GM21515 (cell line): ENCODE data around the gene RHBDF2.
"Not testable (repeated sequence)": the region's sequence is repeated elsewhere in the genome, so short reads cannot be mapped to it uniquely, and the experiment has no call there.

ENCODE experiments used
- ATAC-seq: cut with Tn5 transposase; IDR thresholded peaks from one replicate; pipeline ENCODE4 v1.9.1; 2021; ENCODE audit not compliant: unreplicated experiment

RHBDF2 gene

DNA sequence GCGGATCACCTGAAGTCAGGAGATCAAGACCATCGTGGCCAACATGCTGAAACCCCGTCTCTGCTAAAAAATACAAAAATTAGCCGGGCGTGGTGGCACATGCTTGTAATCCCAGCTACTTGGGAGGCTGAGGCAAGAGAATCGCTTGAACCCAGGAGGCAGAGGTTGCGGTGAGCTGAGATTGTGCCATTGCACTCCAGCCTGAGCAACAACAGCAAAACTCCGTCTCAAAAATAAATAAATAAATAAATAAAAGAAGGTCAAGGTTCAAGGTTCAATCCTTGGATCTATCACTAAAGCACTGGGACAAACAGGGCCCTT, 24.2 kb upstream of the RHBDF2 start:
- not testable (repeated sequence) for ATAC-seq

DNA sequence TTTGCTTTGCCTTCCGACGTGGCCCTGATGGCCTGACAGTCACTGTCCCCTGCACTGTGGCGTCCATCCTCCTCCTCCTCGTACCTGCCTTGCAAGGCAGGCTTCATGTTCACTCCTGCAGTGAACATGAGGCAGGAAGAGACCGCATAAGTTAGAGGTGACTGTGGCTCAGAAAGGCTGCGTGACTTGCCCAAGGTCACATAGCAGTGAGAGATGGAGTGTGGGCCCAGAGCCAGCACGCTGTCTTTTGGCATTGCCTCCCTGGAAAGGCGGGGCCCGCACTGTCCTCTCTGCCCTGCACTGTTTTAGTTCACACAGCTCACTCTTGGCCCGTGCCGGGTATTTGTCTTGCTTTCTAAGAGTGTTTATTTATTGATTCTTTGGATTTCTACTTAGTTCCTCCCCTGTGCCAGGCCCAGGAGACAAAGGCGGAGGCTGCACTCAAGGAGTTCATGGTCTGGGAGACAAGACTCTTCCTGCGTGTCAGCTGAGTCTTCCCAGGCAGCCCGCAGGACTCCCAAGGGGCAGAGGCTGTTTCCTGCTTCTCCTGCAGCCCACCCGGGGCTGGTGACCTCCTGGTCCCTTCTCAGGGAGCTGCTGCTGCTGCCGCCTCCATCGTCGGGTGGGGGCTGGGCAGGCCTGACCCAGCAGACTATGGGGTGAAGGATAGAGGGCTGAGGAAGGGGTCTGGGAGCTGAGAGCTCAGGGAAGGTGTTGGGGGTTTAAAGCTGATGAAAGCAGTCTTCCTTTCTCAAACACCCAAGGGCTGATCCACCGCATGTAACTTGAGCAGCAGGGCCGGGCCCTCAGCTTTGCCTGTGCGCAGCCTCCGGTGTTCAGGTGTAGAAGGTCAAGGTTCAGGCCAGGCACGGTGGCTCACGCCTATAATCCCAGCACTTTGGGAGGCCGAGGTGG, 23.6 kb upstream of the RHBDF2 start:
- ATAC-seq, result no peak

DNA sequence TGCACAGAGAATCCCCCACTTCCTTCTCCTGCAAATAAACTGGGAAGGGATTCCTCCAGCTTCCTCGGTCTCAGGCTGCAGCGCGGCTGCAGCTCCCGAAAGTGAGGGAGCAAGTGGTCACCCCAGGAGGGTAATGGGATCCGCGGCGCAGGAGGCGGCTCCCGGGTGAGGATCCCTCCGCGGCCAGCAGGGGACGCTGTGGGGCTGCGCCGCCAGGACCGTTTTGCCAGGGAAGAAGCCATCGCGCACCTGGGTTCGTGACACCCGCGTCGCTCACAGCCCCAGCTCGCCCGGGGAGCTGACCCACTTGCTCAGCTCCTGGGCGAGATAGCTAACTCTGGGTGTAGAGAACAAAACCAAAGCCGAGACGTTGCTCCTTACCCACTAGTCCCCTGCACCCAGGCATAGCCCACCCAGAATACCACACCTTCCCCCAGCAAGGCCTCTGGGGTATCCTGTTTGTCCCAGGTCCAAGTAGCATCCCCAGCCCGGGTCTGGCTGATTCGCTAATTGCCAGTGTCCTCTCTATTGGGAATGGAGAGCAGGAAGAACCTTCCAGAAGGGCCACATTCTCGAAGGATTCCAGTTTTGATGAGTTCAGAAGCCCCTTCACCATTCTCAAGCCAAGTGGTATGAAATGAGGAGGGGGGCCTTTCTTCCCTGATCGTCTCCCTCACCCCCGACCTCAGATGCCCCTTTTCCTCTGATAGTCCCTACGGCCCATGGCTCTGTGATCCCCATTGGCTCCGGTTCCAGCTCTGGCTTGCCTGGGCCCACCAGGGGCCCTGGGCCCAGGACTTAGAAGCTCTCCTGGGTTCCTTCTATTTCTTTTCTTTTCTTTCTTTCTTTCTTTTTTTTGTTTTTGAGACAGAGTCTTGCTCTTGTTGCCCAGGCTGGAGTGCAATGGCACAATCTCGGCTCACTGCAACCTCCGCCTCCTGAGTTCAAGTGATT, 22.1 kb upstream of the RHBDF2 start:
- peak; percentile 55 for ATAC-seq

DNA sequence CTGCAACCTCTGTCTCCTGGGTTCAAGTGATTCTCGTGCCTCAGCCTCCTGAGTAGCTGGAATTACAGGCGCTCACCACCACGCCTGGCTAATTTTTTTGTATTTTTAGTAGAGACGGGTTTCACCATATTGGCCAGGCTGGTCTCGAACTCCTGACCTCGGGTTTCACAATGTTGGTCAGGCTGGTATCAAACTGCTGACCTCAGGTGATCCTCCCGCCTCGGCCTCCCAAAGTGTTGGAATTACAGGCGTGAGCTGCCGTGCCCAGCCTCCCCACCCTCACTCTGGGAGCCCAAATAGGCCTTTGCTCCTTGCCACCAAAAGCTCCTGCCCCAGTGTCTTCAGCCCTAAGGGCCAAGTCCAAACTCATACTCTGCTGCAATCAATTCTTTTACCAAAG, 20.5 kb upstream of the RHBDF2 start:
- not testable (repeated sequence) for ATAC-seq

DNA sequence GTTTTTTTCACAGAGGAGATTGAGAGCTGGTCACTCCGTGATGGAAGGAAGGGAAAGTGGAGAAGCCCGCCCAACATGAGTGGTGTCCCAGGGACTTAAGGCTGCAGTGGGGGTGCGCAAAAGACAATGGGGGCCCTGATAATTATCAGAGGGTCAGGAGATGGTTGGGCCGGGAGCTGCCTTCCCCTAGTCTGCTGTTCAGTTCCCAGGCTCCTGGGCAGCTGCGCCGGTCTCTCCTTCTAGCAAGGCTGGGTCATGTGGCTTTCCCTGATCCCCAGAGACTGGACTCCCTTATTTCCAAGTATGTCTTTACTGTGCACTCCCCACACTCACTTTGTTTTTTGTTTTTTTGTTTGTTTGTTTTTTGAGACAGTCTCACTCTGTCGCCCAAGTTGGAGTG, 20.0 kb upstream of the RHBDF2 start:
- no peak for ATAC-seq

DNA sequence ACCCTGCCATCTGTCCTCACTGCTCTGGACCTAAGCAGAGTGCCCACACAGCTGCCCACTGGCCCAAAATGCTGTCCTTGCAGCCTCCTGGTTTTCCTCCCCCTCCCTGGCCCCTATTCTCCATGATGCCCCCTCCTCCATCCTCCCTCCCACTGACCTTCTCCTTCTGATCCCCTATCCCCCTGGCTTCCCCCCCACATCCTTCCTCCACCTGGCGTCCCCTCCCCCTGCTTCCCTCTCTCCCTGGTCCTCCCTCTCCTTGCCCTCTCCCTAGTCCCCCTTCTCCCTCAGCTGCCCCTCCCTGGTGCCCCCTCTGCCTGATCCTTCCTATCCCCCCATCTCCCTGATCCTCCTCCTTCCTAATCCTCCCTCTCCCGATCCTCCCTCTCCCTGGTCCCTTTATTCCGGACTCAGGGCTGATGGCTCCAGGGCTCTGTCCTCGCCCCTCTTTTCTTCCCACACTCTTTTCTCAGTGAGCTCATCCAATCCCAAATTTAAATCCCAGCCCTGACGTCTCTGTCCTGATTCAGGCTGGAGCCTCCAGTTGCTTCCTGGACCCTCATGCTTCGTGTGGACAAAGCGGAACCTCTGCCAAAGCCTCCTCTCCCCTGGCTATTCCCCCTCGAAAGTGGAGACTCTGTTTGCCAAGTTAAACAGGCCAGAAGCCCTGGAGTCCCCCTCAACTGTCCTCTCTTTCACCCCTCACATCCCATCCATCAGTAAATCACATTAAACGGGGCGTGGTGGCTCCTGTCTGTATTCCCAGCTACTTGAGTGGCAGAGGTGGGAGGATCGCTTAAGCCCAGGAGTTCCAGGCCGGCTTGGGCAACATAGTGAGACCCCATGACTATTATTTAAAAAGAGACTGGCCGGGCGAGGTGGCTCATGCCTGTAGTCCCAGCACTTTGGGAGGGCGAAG, 18.1 kb upstream of the RHBDF2 start:
- ATAC-seq, result no peak

DNA sequence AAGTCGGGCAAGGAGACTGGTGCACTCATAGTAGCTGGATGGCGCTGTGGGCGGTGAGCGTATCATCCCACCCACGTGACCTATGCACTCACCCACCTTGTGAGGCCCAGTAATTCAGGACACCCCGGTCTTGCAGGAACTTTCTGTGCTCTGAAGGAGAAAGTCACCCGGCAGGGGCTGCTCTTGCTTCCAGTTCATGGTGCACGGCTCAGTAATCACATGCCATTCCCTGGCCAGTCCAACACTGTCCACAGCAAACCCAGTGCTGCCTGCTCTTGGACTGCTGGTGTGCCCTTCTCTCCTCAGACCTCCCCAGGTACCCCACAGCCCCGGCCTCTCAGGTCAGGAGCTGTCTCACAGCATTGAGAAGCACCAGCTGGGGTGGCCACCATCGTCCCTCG, 16.4 kb upstream of the RHBDF2 start:
- ATAC-seq, result no peak

DNA sequence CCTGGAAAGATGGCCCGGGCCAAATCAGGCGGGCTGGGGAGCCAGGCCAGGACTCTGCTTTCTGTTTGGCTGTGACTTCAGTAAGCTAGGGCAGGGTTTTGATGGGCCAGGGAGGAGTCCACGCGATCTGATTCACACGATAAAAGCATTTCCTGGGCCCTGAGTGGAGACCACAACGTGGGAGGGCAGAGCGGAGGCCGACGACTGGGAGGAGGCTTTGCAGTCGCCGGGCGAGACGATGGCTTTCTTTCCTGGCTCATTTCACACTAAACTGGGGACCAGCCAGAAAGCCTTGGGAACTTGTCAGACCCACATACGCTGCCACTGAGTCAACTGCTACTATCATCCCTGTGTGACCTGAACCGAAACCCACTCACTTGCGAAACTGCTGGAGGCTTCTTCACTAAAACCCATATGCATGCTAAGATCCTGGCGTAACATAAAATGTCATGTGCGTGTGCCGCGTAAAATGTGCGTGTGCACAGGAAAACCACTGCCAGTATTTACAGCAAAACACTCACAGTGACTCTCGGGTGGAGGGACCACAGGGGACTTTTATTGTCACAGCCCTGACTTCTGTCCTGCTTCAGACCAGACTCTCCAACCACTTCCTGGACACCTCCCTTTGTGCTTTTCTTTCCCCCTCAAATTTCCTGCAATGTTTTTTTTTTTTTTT, 14.2 kb upstream of the RHBDF2 start:
- no peak for ATAC-seq

DNA sequence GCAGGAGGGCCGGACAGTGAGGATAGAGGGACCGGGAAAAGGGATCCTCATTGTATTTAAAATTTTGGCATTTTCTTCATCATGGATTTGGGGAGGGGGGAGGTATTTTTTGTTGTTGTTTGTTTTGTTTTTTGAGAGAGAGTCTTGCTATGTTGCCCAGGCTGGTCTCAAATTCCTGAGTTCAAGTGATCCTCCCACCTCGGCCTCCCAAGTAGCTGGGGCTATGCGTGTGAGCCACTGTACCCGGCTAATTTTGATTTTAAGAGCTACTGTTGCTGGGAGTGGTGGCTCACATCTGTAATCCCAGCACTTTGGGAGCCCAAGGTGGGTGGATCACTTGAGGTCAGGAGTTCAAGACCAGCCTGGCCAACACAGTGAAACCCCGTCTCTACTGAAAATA, 13.1 kb upstream of the RHBDF2 start:
- not testable (repeated sequence) for ATAC-seq

DNA sequence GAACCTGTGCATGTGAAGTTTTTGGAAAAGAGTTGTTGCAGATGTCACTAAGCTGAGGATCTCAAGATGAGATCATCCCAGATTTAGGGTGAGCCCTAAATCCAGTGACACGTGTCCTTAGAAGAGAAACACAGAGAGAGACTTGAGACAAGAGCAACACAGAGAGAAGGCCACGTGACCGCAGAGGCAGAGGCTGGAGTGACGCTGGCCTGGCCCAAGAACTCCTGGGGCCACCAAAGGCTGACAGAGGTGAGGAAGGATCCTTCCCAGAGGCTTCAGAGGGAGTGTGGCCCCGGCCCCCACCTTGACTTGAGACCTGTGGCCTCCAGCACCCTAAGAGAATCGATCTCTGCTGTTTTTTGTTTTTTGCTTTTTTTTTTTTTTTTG, 12.1 kb upstream of the RHBDF2 start:
- ATAC-seq, result no peak

DNA sequence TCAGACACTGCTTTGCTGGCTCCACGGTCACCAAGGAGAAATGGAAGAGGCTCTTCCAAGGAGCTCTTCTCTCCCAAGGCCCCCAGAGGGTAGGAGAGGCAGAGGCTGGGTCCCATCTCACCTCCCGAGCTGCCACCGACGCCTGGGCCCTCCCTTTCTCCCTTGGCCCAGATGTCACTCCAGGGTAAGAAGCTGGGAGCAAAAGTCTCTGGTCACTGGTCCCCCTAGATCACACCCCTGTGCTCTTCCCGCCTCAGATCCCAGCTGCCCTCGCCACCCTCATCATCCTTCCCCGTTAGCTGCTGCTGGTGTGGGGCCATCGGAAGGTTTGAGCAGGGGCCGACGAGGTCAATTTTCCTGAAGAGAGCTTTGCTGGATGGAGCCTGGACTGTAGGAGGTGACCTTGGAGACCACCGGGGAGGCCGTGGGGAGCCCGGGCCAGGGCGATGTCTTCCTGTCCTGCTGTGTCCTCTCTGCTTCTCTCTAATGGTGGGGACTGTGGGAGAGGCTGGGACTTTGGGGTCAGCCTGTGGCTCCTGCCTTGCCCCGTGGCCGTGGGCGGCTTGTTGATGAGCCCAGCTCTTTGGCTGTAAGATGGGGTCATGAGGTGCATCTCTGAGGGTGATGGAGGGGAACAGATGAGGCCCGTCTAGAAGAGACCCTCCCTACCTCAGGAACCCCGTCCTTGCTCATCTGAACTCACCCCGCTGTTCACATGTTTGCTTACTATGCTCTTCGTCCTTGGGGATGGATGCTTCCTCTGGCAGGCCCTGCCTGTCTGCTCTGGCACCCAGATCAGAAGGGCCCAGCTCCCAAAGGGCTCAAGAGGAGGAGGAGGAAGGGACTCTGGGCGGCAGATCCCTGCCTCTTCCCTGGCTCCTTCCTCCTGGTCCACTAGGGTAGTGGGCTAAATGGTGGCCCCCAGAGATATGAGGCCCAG, 11.4 kb upstream of the RHBDF2 start:
- no peak for ATAC-seq

DNA sequence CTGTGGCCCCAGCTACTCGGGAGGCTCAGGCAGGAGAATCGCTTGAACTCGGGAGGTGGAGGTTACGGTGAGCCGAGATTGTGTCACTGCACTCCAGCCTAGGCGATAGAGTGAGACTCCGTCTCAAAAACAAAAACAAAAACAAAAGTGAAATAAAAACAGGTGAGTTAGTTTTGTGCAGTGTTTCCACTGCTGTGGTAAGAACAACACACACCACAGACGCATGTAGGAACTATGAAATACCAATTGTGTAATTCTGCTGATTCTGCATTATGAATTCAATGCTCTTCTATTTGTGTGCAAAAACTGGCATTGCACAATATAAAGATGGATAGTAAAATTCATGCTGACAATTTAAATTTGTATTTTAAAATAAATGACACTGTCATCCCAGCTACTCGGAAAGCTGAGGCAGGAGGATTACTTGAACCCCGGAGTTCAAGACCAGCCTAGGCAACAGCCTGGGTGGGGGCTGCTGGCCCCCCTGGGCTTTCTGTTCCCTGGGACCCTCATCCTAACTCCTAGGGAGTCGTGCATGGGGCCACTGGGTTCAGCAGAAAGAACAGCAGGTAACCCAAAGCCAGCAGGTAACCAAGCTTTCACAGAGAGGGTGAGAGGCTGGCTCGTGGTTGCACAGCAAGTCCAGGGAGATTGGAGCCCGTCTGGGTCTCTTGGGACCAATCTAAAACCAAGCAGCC, 10.6 kb upstream of the RHBDF2 start:
- no peak for ATAC-seq

DNA sequence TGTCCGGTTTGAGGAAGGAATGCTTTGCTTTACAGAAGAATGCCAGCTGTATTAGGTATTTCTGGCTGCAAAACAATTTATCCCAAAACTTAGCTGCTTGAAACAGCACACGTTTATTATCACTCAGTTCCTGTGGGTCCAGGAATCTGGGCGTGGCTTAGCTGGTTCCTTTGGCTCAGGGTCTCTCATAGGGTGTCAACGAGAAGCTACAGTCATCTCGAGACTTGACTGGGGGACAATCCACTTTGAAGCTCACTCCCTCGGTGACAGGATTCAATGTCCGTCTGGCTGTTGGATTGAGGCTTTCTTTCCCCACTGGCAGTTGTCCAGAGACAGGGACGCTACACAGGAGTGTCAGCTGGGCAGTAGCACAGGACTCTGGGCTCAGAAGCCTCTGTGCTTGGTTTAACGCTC, 9.6 kb upstream of the RHBDF2 start:
- ATAC-seq, result no peak

DNA sequence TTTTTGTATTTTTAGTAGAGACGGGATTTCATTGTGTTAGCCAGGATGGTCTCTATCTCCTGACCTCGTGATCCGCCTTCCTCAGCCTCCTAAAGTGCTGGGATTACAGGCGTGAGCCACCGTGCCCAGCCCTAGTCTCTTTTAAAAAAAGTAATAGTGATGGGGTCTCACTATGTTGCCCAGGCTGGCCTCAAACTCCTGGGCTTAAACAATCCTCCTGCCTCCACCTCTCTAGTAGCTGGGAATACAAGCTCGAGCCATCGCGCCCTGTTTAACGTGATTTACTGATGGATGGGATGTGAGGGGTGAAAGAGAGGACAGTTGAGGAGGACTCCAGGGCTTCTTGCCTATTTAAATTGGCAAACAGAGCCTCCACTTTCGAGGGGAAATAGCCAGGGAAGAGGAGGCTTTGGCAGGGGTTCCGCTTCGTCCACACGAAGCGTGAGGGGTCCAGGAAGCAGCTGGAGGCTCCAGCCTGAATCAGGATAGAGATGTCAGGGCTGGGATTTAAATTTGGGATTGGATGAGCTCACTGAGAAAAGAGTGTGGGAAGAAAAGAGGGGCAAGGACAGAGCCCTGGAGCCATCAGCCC, 7.3 kb upstream of the RHBDF2 start:
- ATAC-seq, result not testable (repeated sequence)

DNA sequence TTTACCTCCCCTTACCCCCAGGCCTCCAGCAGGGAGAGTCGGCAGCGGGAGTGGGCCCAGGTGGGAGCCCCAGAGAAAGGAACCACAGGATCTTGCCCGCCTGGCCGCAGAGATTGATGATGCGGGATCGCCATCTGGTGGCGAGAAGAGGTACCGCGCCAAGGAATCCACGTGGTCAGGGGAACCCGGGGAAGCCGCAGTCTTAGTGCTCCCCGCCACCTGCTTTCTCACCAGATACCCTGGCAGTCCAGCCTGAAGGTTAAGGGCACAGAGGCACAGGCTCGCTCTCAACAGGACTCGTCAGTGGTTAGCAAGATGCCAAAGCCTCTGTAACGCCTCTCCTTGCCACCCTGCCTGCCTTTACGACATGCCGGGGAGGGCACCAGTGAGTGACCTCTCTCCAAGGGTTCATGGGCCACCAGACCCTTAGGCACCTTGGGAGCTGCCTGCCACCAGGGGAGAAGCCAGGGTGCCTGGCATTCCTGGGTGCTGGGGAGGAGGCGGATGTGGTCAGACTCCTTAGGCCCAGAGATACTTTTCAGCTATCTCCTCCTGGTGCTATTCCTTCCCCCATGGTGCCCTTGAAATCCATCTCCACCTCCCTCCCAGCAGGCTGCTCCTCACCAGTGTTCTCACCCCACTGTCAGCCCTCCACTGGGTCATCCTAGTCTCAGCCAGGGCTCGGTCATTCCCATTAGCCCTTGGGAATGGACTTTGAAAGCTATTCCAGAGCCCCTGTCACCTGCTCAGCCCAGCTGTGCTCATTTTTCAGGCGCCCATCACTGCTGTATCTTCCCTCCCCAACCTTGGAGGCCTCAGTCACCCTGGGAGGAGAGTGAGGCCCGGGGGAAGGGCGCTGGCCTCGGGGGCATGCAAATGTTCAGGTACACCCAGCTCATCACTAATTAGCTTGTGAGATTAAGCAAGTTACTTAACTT, 5.5 kb upstream of the RHBDF2 start:
- ATAC-seq, result no peak

DNA sequence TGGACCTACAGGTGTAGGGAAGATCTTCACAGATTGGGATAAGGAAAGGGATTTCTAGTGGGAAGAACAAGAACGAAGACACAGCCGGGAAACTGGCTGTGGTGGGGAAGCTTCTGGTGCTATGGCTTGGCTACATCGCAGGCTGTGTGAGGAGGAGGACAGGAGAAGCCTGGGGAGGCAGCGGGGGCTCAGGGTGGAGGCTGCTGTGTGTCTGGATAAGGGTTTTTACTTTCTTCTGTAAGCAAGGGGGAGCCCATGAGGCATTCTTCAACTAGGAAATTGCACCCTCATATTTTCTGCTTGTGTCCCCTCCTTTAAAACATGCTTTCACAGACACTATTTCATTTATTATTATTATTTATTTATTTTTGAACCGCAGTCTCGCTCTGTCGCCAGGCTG, 2.9 kb upstream of the RHBDF2 start:
- ATAC-seq, result no peak
